Testis (tissue), 3 donors: ENCODE measurements around the gene SLX4IP. TPM values are rescaled to one million over a fixed set of nuclear protein-coding genes. Genes with fewer than 3 reads are reported as not detected.

Experiments
- DNase-seq: peaks from one replicate; pipeline ENCODE4 v3.0.0-alpha.2; 2019
- H3K27ac ChIP-seq, 2 donors: fragments of 200-600 bp; sonication (generic); one replicate each; pipeline ENCODE4 v1.5.1; 2019
- H3K27me3 ChIP-seq: fragments of 200-600 bp; sonication (generic); one replicate; pipeline ENCODE4 v1.5.1; 2019
- H3K36me3 ChIP-seq: fragments of 200-600 bp; sonication (generic); one replicate; pipeline ENCODE4 v1.5.1; 2017; ENCODE audit warnings: low read depth; ENCODE audit errors: missing control alignments
- H3K4me1 ChIP-seq: fragments of 200-600 bp; sonication (generic); one replicate; pipeline ENCODE4 v1.5.1; 2019
- H3K4me3 ChIP-seq, 2 donors: fragments of 200-600 bp; sonication (generic); one replicate each; pipeline ENCODE4 v1.5.1; 2017 to 2019
- H3K9me3 ChIP-seq: fragments of 200-600 bp; sonication (generic); one replicate; pipeline ENCODE4 v1.5.1; 2017
- POLR2A ChIP-seq: fragments of 450-650 bp; IDR thresholded peaks from one replicate; pipeline ENCODE4 v1.6.1; 2017; ENCODE audit warnings: antibody characterized with exemption, mild to moderate bottlenecking, moderate library complexity
- WGBS, 2 donors: methylation state at CpG; one replicate each; pipeline ENCODE4 v1.1.5; 2018; 5-methylcytosine and 5-hydroxymethylcytosine counted together
- intact Hi-C: fragments of 100-400 bp; cut with DNase I; formaldehyde crosslinking; loops from one replicate; pipeline ENCODE4 v1.15.1; 2023; ENCODE audit warnings: low total_unique reads
- polyA plus RNA-seq: library from polyadenylated mRNA; stranded (reverse); fragments of 350-450 nt; fragmentation: Illumina TruSeq; extraction: RNeasy Lipid Tissue Mini Kit (QIAGEN cat#74804); gene quantifications from one replicate; pipeline ENCODE4 v1.2.3, GENCODE V29; 2014; ENCODE audit warnings: low read depth, low replicate concordance; ENCODE audit not compliant: insufficient read depth
- total RNA-seq, 2 donors: library from RNA; depleted of rRNA; stranded (reverse); fragments of >200 nt; gene quantifications; one replicate each; pipeline ENCODE4 v1.2.3, GENCODE V29; 2016
- TF ChIP-seq, protein P1 (sequence below), 3 experiments: fragments of 450-650 bp in 2 of 3; fragments of 200-600 bp in 1 of 3; sonication (generic) in 1 of 3; IDR thresholded peaks; one replicate each; pipeline ENCODE4 v1.5.1; 2016 to 2019; ENCODE audit warnings: antibody characterized with exemption in 3 of 3, mild to moderate bottlenecking in 2 of 3, moderate library complexity in 1 of 3

Gene SLX4IP
- total and polyA plus RNA-seq, 3 donors from 2014 or later, result 3.8 to 10.8 (median 9.7) TPM

- H3K9me3 ChIP-seq, result no peaks in the 10 kb centered on the region
- H3K4me3 ChIP-seq, result no peak overlapping the region
- H3K4me1 ChIP-seq, result no peaks in the 10 kb centered on the region
- no peak overlapping the region for H3K27ac ChIP-seq
- 76 to 79% methylated on average over 8 of the region's 8 CpGs for WGBS, 2 donors
- TF ChIP-seq, protein P1, sequence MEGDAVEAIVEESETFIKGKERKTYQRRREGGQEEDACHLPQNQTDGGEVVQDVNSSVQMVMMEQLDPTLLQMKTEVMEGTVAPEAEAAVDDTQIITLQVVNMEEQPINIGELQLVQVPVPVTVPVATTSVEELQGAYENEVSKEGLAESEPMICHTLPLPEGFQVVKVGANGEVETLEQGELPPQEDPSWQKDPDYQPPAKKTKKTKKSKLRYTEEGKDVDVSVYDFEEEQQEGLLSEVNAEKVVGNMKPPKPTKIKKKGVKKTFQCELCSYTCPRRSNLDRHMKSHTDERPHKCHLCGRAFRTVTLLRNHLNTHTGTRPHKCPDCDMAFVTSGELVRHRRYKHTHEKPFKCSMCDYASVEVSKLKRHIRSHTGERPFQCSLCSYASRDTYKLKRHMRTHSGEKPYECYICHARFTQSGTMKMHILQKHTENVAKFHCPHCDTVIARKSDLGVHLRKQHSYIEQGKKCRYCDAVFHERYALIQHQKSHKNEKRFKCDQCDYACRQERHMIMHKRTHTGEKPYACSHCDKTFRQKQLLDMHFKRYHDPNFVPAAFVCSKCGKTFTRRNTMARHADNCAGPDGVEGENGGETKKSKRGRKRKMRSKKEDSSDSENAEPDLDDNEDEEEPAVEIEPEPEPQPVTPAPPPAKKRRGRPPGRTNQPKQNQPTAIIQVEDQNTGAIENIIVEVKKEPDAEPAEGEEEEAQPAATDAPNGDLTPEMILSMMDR (IDR thresholded peaks at IDR 0.05), result no peak
- no peak for TF ChIP-seq POLR2A
- H3K36me3 ChIP-seq, result no peaks in the 10 kb centered on the region
- intact Hi-C loops, result no loop called here
- no peak for DNase-seq
- H3K27me3 ChIP-seq, result no peaks in the 10 kb centered on the region
Measured at GRCh38 chr20:10572853-10573252, 137.7 kb downstream of the SLX4IP start.

DNA sequence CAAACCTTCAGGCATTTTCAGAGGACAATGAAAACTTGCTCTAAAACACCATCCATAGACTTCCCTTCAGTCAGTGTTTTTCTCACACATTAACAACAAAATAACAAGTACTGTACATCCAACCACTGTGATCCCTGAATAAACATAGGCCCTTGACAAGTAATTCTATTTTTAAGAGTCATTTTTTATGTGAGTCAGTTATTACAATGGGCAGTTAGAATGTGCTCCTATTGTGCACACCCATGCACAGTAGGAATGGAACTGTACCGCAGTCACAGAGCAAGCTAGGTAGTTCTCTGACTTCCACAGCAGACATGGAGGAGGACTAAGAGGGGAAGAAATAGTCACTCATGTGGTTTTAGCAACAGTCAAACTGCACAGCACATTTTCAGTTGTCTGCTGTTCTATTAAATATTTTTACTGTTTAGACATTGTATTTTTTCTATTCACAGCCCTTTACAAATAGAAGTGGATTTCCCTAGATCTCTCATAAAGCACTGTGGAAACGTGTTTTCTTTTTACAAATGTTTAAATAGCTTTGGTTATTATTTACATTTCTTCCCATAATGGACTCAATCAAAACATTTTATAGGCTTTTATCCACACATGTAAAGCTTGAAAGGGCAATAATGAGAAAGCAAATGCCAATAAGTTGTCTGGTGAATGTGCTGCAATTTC lies 138.3 kb downstream of the SLX4IP start:
- Histone ChIP-seq H3K9me3 (no peaks in the 10 kb centered on the region), H3K27me3 (no peaks in the 10 kb centered on the region), H3K4me1 (no peaks in the 10 kb centered on the region), H3K27ac (no peak overlapping the region), H3K36me3 (no peaks in the 10 kb centered on the region), H3K4me3 (no peak overlapping the region)
- TF ChIP-seq, protein P1 (IDR thresholded peaks at IDR 0.05), result no peak
- no peak for TF ChIP-seq POLR2A
- no peak for DNase-seq
- 81 to 86% methylated on average over 2 of the region's 2 CpGs for WGBS, 2 donors
- intact Hi-C loops, result no loop called here

- intact Hi-C loops, result no loop called here
- no peak overlapping the region for H3K4me3 ChIP-seq
- H3K27me3 ChIP-seq, result no peaks in the 10 kb centered on the region
- H3K9me3 ChIP-seq, result no peaks in the 10 kb centered on the region
- H3K27ac ChIP-seq, result no peak overlapping the region
- 46 to 59% methylated on average over 1 of the region's 1 CpG for WGBS, 2 donors
- no peaks in the 10 kb centered on the region for H3K4me1 ChIP-seq
- H3K36me3 ChIP-seq, result no peaks in the 10 kb centered on the region
- no peak for DNase-seq
- TF ChIP-seq, protein P1 (IDR thresholded peaks at IDR 0.05), result no peak
- no peak for TF ChIP-seq POLR2A
Measured at GRCh38 chr20:10573951-10574339, 138.8 kb downstream of the SLX4IP start.

DNA sequence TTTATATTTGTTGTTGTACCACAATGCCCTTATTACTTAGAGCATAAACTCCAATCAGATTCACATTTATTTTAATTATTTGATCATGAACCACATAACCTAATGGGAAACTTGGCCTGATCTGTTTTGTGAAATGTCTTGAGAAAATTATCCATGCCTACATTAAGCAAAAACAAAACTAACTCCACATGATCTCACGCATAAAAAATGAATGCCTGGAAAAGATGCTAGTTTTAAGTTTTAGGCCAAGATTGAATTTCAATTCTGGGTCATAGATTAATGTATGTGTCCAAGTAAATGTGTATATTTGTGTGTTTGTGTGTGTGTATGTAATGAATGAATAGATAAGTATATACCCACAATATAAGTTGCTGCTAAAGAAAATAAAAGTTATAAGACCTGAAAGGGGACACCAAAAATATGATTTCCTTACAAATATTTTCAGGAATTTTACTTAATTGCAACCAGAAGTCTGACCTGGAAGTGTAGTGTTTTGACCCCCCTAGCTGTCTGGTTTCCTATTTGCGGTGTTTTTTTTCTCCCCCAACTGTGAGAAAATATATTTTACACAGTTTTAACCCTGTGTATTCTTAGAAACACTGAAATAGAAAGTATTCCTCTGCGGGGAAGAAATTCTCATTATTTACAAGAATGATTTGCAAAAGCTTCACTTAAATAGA lies 141.4 kb downstream of the SLX4IP start:
- H3K9me3 ChIP-seq, result no peaks in the 10 kb centered on the region
- intact Hi-C loops, result no loop called here
- no peak for DNase-seq
- H3K27me3 ChIP-seq, result no peaks in the 10 kb centered on the region
- H3K4me1 ChIP-seq, result no peaks in the 10 kb centered on the region
- no peak overlapping the region for H3K27ac ChIP-seq
- WGBS, 2 donors, result 65 to 77% methylated on average over 3 of the region's 3 CpGs
- TF ChIP-seq, protein P1 (IDR thresholded peaks at IDR 0.05), result no peak
- TF ChIP-seq POLR2A, result no peak
- no peak overlapping the region for H3K4me3 ChIP-seq
- H3K36me3 ChIP-seq, result no peaks in the 10 kb centered on the region

- H3K9me3 ChIP-seq, result no peaks in the 10 kb centered on the region
- WGBS, 2 donors, result 87 to 88% methylated on average over 3 of the region's 3 CpGs
- no peaks in the 10 kb centered on the region for H3K4me1 ChIP-seq
- H3K27ac ChIP-seq, result no peak overlapping the region
- no peak for DNase-seq
- no peaks in the 10 kb centered on the region for H3K36me3 ChIP-seq
- no peak for TF ChIP-seq POLR2A
- TF ChIP-seq, protein P1 (IDR thresholded peaks at IDR 0.05), result no peak
- no peak overlapping the region for H3K4me3 ChIP-seq
- intact Hi-C loops, result no loop called here
- no peaks in the 10 kb centered on the region for H3K27me3 ChIP-seq
Measured at GRCh38 chr20:10577648-10578047, 142.5 kb downstream of the SLX4IP start.
